HepG2 (cell line): Measurements from ENCODE around the gene CALML5. TPM values are rescaled to one million over a fixed set of nuclear protein-coding genes. Genes with fewer than 3 reads are reported as not detected.

Experiments used
- AHR ChIP-seq: IDR thresholded peaks from 2 replicates; pipeline ENCODE4 v1.6.1; 2018; ENCODE audit warnings: missing genetic modification reagents, missing compliant biosample characterization
- BCL6 ChIP-seq: IDR thresholded peaks from 2 replicates; pipeline ENCODE4 v1.6.1; 2016; ENCODE audit warnings: missing genetic modification reagents, missing compliant biosample characterization
- CEBPG ChIP-seq: IDR thresholded peaks from 2 replicates; pipeline ENCODE4 v1.6.1; 2016
- EED ChIP-seq: sonication (generic); formaldehyde crosslinking; IDR thresholded peaks from 2 replicates; pipeline ENCODE4 v1.5.0; 2020; ENCODE audit warnings: mild to moderate bottlenecking, missing genetic modification reagents
- FOXK1 ChIP-seq: sonication (generic); formaldehyde crosslinking; IDR thresholded peaks from 2 replicates; pipeline ENCODE4 v1.4.0; 2020; ENCODE audit warnings: low read depth, missing genetic modification reagents, borderline replicate concordance
- FOXO1 ChIP-seq: sonication (generic); formaldehyde crosslinking; IDR thresholded peaks from 2 replicates; pipeline ENCODE4 v1.4.0; 2020; ENCODE audit warnings: missing genetic modification reagents
- HIC2 ChIP-seq: sonication (generic); formaldehyde crosslinking; IDR thresholded peaks from 2 replicates; pipeline ENCODE4 v1.9.0; 2022; ENCODE audit warnings: low read depth, missing genetic modification reagents
- HOXA3 ChIP-seq: sonication (generic); formaldehyde crosslinking; IDR thresholded peaks from 2 replicates; pipeline ENCODE4 v1.5.0; 2020; ENCODE audit warnings: missing genetic modification reagents
- JUND ChIP-seq: sonication (generic); formaldehyde crosslinking; IDR thresholded peaks from 2 replicates; pipeline ENCODE4 v1.8.0; 2022; ENCODE audit warnings: mild to moderate bottlenecking, missing genetic modification reagents
- KDM1A ChIP-seq: IDR thresholded peaks from 2 replicates; pipeline ENCODE4 v1.6.1; 2016; ENCODE audit warnings: missing compliant biosample characterization
- MBD4 ChIP-seq: IDR thresholded peaks from 2 replicates; pipeline ENCODE4 v1.6.1; 2012; ENCODE audit warnings: low read length, inconsistent platforms, borderline replicate concordance
- MIER2 ChIP-seq: IDR thresholded peaks from 2 replicates; pipeline ENCODE4 v1.6.1; 2016; ENCODE audit warnings: missing biosample characterization, missing genetic modification reagents
- SCMH1 ChIP-seq: sonication (generic); formaldehyde crosslinking; IDR thresholded peaks from 2 replicates; pipeline ENCODE4 v1.9.0; 2021; ENCODE audit warnings: missing genetic modification reagents, mild to moderate bottlenecking, borderline replicate concordance
- SIX4 ChIP-seq: sonication (generic); formaldehyde crosslinking; IDR thresholded peaks from 2 replicates; pipeline ENCODE4 v1.4.0; 2020; ENCODE audit warnings: missing genetic modification reagents
- TFDP2 ChIP-seq: sonication (generic); formaldehyde crosslinking; IDR thresholded peaks from 2 replicates; pipeline ENCODE4 v1.4.0; 2020; ENCODE audit warnings: missing genetic modification reagents
- ZNF12 ChIP-seq: sonication (generic); formaldehyde crosslinking; IDR thresholded peaks from 2 replicates; pipeline ENCODE4 v1.5.0; 2020; ENCODE audit warnings: missing genetic modification reagents
- ZNF281 ChIP-seq: sonication (generic); formaldehyde crosslinking; IDR thresholded peaks from 2 replicates; pipeline ENCODE4 v1.4.0; 2020; ENCODE audit warnings: missing genetic modification reagents, borderline replicate concordance
- ZNF367 ChIP-seq: sonication (generic); formaldehyde crosslinking; IDR thresholded peaks from 2 replicates; pipeline ENCODE4 v1.4.0; 2020; ENCODE audit warnings: missing genetic modification reagents, borderline replicate concordance
- ZNF598 ChIP-seq: sonication (generic); formaldehyde crosslinking; IDR thresholded peaks from 2 replicates; pipeline ENCODE4 v1.5.1; 2020; ENCODE audit warnings: mild to moderate bottlenecking, missing genetic modification reagents, borderline replicate concordance
- ZNF607 ChIP-seq: sonication (generic); formaldehyde crosslinking; IDR thresholded peaks from 2 replicates; pipeline ENCODE4 v1.5.1; 2020; ENCODE audit warnings: missing genetic modification reagents, mild to moderate bottlenecking, borderline replicate concordance
- ZNF619 ChIP-seq: sonication (generic); formaldehyde crosslinking; IDR thresholded peaks from 2 replicates; pipeline ENCODE4 v1.4.0; 2020; ENCODE audit warnings: mild to moderate bottlenecking, missing genetic modification reagents
- ZNF737 ChIP-seq: sonication (generic); formaldehyde crosslinking; IDR thresholded peaks from 2 replicates; pipeline ENCODE4 v1.5.0; 2020; ENCODE audit warnings: missing genetic modification reagents, mild to moderate bottlenecking, borderline replicate concordance
- ZNF782 ChIP-seq: sonication (generic); formaldehyde crosslinking; IDR thresholded peaks from 2 replicates; pipeline ENCODE4 v1.4.0; 2020; ENCODE audit warnings: missing genetic modification reagents, mild to moderate bottlenecking, borderline replicate concordance
- ZSCAN12 ChIP-seq: sonication (generic); formaldehyde crosslinking; IDR thresholded peaks from 2 replicates; pipeline ENCODE4 v1.9.0; 2021; ENCODE audit warnings: mild to moderate bottlenecking, missing genetic modification reagents
- ZUFSP ChIP-seq: sonication (generic); formaldehyde crosslinking; IDR thresholded peaks from 2 replicates; pipeline ENCODE4 v1.9.0; 2021; ENCODE audit warnings: missing genetic modification reagents, mild to moderate bottlenecking, borderline replicate concordance
- polyA plus RNA-seq, 8 experiments: library from polyadenylated mRNA; depleted of rRNA in 3 of 8; stranded (reverse) in 7 of 8; unstranded in 1 of 8; fragments of >200 nt; fragmentation: Illumina TruSeq in 4 of 8; extraction: Trizol in 4 of 8; gene quantifications; 2 replicates each; pipeline versions ENCODE4 v1.2.1 to v1.2.3, GENCODE V29; 2011 to 2016; ENCODE audit warnings: low read depth in 4 of 8, missing spikeins in 1 of 8, mixed read lengths in 1 of 8; ENCODE audit not compliant: insufficient read depth in 1 of 8
- total RNA-seq, 5 experiments: library from RNA; depleted of rRNA; stranded (reverse); fragments of >200 nt; fragmentation: Illumina TruSeq; extraction: Trizol; gene quantifications; 2 replicates each; pipeline ENCODE4 v1.2.3, GENCODE V29; 2016; ENCODE audit warnings: low read depth in 1 of 5

CALML5 gene
- total and polyA plus RNA-seq, 2 of the 13 experiments (the other 11 are each of a cell fraction or from before 2014, with no cell fraction given): not detected

GRCh38 chr10:5518143-5518542 is 18.8 kb upstream of the CALML5 start (continued):
- TF ChIP-seq HIC2 (CRISPR knock-in tag) (no peak), KDM1A (CRISPR knock-in tag) (0 out of 2 replicates have a peak, but pooled peaks have one; percentile 43), ZNF367 (CRISPR knock-in tag) (no peak), EED (no peak), ZNF607 (no peak), ZSCAN12 (CRISPR knock-in tag) (no peak), SCMH1 (CRISPR knock-in tag) (no peak), CEBPG (CRISPR knock-in tag) (peak; percentile 26; the same call in 1 of the 2 replicates), ZNF782 (CRISPR knock-in tag) (no peak), ZNF281 (CRISPR knock-in tag) (0 out of 2 replicates have a peak, but pooled peaks have one; percentile 7), TFDP2 (CRISPR knock-in tag) (no peak), MBD4 (no peak), ZUFSP (CRISPR knock-in tag) (no peak), BCL6 (peak; percentile 63), AHR (CRISPR knock-in tag) (no peak), HOXA3 (CRISPR knock-in tag) (peak; percentile 7; the same call in 1 of the 2 replicates), SIX4 (CRISPR knock-in tag) (0 out of 2 replicates have a peak, but pooled peaks have one; percentile 20), MIER2 (CRISPR knock-in tag) (no peak), FOXO1 (CRISPR knock-in tag) (no peak), ZNF598 (CRISPR knock-in tag) (no peak), FOXK1 (CRISPR knock-in tag) (no peak), ZNF619 (CRISPR knock-in tag) (no peak), ZNF737 (no peak), JUND (no peak), ZNF12 (CRISPR knock-in tag) (no peak)
